ENCODE results near the gene SEC24D. TPM values are rescaled to one million over a fixed set of nuclear protein-coding genes. Genes with fewer than 3 reads are reported as not detected.

SEC24D gene
- total and polyA plus RNA-seq, 9 of the 15 experiments (the other 6 are each of a cell fraction or from before 2014, with no cell fraction given), result 7.1 to 22.5 (median 11.3) TPM

Other genes with a start within 250 kb of the SEC24D start
- gene METTL14, start 150.7 kb downstream of the SEC24D start, total RNA-seq (2014; rRNA removed), result 20.2 and 20.4 TPM in 2 replicates
- 30.7 and 36.0 TPM in 2 replicates for gene METTL14, start 150.7 kb downstream of the SEC24D start, total RNA-seq (2014; rRNA removed; fragmentation: Illumina TruSeq; extraction: Trizol)
- gene METTL14, start 150.7 kb downstream of the SEC24D start, total RNA-seq (2015; rRNA removed; fragmentation: Illumina TruSeq; extraction: Trizol), result 28.2 and 42.4 TPM in 2 replicates
- 33.9 and 41.0 TPM in 2 replicates for gene METTL14, start 150.7 kb downstream of the SEC24D start, total RNA-seq (2021)
- gene METTL14, start 150.7 kb downstream of the SEC24D start, polyA plus RNA-seq (2011; rRNA removed), result 20.7 and 27.7 TPM in 2 replicates
- gene METTL14, start 150.7 kb downstream of the SEC24D start, polyA plus RNA-seq (2014; fragmentation: Illumina TruSeq; extraction: Trizol), result 26.8 and 32.9 TPM in 2 replicates
- gene METTL14, start 150.7 kb downstream of the SEC24D start, polyA plus RNA-seq (2014; fragmentation: Nextera tagmentation; extraction: Ambion mirVana), result 10 to 100 TPM; 16.7 to 27.2 TPM
- gene METTL14, start 150.7 kb downstream of the SEC24D start, polyA plus RNA-seq (2014; rRNA removed), result 23.4 and 30.5 TPM in 2 replicates
- not detected in 2 replicates for gene SYNPO2, start 52.7 kb upstream of the SEC24D start, total RNA-seq (2014; rRNA removed)
- not detected in 2 replicates for gene SYNPO2, start 52.7 kb upstream of the SEC24D start, total RNA-seq (2014; rRNA removed; fragmentation: Illumina TruSeq; extraction: Trizol)
- gene SYNPO2, start 52.7 kb upstream of the SEC24D start, total RNA-seq (2015; rRNA removed; fragmentation: Illumina TruSeq; extraction: Trizol), result 0.04 TPM in 1 of 2 replicates, not detected in the other
- 0.13 and 0.18 TPM in 2 replicates for gene SYNPO2, start 52.7 kb upstream of the SEC24D start, total RNA-seq (2021)
- gene SYNPO2, start 52.7 kb upstream of the SEC24D start, polyA plus RNA-seq (2011; rRNA removed), result not detected in 2 replicates
- gene SYNPO2, start 52.7 kb upstream of the SEC24D start, polyA plus RNA-seq (2014; fragmentation: Illumina TruSeq; extraction: Trizol), result 0.03 TPM in 1 of 2 replicates, not detected in the other
- not detected for gene SYNPO2, start 52.7 kb upstream of the SEC24D start, polyA plus RNA-seq (2014; fragmentation: Nextera tagmentation; extraction: Ambion mirVana)
- gene SYNPO2, start 52.7 kb upstream of the SEC24D start, polyA plus RNA-seq (2014; rRNA removed), result not detected in 2 replicates